Choroid plexus epithelial cell (primary cell): ENCODE data around the gene DTNA.

Experiments used
- DNase-seq: peaks from one replicate; pipeline ENCODE4 v3.0.0-alpha.2; 2010; ENCODE audit warnings: low read depth
- H3K4me3 ChIP-seq: 2 replicates; pipeline ENCODE4 v1.5.1; 2011; ENCODE audit warnings: low read depth, mild to moderate bottlenecking, control low read depth, low read length, moderate library complexity
- CTCF ChIP-seq: conservative IDR thresholded peaks from 2 replicates; pipeline ENCODE4 v1.5.1; 2011; ENCODE audit warnings: low read depth, mild to moderate bottlenecking, control low read depth, inconsistent platforms, low read length, moderate library complexity

Gene DTNA

DNA sequence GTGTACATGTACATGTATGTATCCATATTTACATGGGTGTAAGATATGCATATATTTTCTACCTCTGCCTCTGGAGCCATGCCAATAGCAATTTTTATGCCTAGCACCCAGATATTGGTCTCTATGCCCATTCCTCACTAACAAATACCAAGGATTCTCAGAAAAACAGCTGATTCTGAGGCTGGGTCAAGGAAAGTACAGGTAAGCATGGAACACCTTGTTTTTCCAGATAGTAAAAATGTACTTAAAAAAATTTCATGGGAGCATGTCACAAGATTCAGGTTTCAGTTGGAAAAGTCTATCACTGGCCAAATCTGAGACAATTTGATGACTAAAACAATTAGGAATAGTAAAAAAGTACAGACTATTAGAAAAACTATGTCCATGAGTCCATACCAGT lies 216.6 kb downstream of the DTNA start:
- H3K4me3 ChIP-seq, result no peak overlapping the region
- no peak for TF ChIP-seq CTCF
- DNase-seq, result no peak

GRCh38 chr18:34928088-34928753 lies 218.1 kb downstream of the DTNA start:
- no peak for TF ChIP-seq CTCF
- no peak for DNase-seq
- no peak overlapping the region for H3K4me3 ChIP-seq

GRCh38 chr18:34928754-34929335 lies 218.7 kb downstream of the DTNA start:
- DNase-seq, result no peak
- H3K4me3 ChIP-seq, result no peak overlapping the region
- TF ChIP-seq CTCF, result no peak

DNA sequence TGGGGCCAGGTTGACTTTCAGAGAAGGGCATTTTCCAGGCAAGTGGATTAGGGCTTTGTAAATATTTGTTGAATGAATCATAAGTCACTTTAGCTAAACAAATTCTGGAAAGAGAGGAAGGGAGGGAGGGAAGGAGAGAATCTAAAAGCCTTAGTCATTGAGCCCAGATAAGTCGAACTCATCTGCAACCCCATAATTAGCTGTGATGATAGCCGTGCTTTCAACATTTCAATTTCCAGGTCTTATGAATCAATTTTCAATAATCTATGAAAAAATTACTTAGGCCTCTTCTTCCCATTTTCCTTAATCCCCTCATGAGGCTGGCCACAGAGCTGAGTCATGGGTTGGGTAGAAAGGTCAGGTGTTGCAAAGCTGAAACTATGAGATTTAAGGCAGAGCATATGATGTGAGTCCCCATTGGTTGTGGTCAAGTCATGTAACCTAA lies 219.3 kb downstream of the DTNA start:
- peak; percentile 84 for DNase-seq
- no peak for TF ChIP-seq CTCF
- no peak overlapping the region for H3K4me3 ChIP-seq

GRCh38 chr18:34932363-34932762 lies 222.3 kb downstream of the DTNA start:
- DNase-seq, result no peak
- no peak overlapping the region for H3K4me3 ChIP-seq
- no peak for TF ChIP-seq CTCF

DNA sequence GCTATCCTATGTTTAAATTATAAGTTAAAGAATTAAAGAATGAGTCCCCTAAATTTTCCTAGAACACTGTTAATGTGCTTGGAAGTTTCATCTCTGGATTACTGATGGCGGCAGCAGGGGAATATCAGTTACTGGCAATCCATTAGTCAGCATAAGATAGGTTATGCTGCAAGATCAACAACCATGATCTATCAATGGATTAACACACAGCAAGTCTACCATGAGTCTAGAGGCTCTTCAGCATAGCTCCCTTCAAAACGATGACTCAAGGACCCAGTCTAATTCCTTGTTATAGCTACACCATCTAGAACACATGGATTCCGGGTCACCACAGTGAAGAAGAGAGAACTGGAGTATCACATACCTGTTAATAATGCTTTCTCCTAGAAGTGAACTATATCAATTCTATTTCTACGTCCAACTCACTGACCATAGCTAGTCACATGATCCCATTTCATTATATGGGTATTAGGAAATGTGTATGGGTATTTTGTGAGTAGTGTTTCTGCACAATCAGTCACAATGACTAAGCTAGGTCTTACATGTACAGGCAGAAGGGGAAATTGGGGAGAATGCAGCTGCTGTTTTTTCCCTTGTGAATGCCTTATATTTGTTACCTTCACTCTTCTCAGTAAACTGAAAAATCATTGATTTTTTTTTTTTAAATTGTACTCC lies 222.8 kb downstream of the DTNA start:
- TF ChIP-seq CTCF, result no peak
- no peak overlapping the region for H3K4me3 ChIP-seq
- DNase-seq, result no peak
